Left lung (tissue), 10 donors: Measurements from ENCODE around the gene FBXL17. TPM values are rescaled to one million over a fixed set of nuclear protein-coding genes. Genes with fewer than 3 reads are reported as not detected.

Source experiments
- ATAC-seq: fragments of 200-7000 bp; cut with Tn5 transposase; one replicate; pipeline ENCODE4 v1.9.1; 2020; ENCODE audit warnings: moderate library complexity
- DNase-seq, 4 donors: peaks; one replicate each; pipeline ENCODE4 v3.0.0-alpha.2; 2013 to 2020
- H3K27ac ChIP-seq, 2 donors: fragments of 200-600 bp; sonication (generic) in 1 of 2; one replicate each; pipeline versions ENCODE4 v1.5.0 to v1.8.0; 2020 to 2021
- H3K27me3 ChIP-seq, 2 donors: fragments of 200-600 bp; sonication (generic) in 1 of 2; one replicate each; pipeline versions ENCODE4 v1.5.0 to v1.8.0; 2020 to 2021
- H3K36me3 ChIP-seq, 2 donors: fragments of 200-600 bp; sonication (generic) in 1 of 2; one replicate each; pipeline versions ENCODE4 v1.5.0 to v1.8.0; 2020 to 2021
- H3K4me1 ChIP-seq, 2 donors: fragments of 200-600 bp; one replicate each; pipeline ENCODE4 v1.8.0; 2021
- H3K4me3 ChIP-seq, 2 donors: fragments of 200-600 bp; sonication (generic) in 1 of 2; one replicate each; pipeline versions ENCODE4 v1.5.0 to v1.8.0; 2020 to 2021; ENCODE audit warnings: mild to moderate bottlenecking in 1 of 2
- H3K9me3 ChIP-seq, 2 donors: fragments of 200-600 bp; sonication (generic) in 1 of 2; one replicate each; pipeline versions ENCODE4 v1.5.0 to v1.8.0; 2020 to 2021
- intact Hi-C, 2 donors: fragments of 100-400 bp; cut with DNase I; formaldehyde crosslinking; loops; one replicate each; pipeline versions ENCODE4 v1.11.2 to v1.14.2; 2022
- polyA plus RNA-seq, 6 donors: library from polyadenylated mRNA; unstranded; fragments of 120-200 nt; gene quantifications; one replicate each; pipeline ENCODE4 v1.2.1, GENCODE V29; 2013; ENCODE audit not compliant: insufficient read length in 6 of 6
- total RNA-seq, 2 donors: library from RNA; stranded (reverse); fragmentation: NEBNext Ultra II Directional; extraction: Animal tissue kit (Norgen Biotek cat#: 25700); gene quantifications; one replicate each; pipeline ENCODE4 v1.2.1, GENCODE V29; 2021
- TF ChIP-seq, protein P1 (sequence below), 2 donors: fragments of 200-600 bp; sonication (generic) in 1 of 2; IDR thresholded peaks; one replicate each; pipeline versions ENCODE4 v1.5.0 to v1.8.0; 2021; ENCODE audit warnings: antibody characterized with exemption in 2 of 2
- donor health status: DM: no; HTN: yes; CAD: no.
- donor health status: DM: no; HTN: no; CAD: no.

FBXL17 gene
- total and polyA plus RNA-seq, 8 donors: 11.8 to 23.8 (median 19.8) TPM

DNA sequence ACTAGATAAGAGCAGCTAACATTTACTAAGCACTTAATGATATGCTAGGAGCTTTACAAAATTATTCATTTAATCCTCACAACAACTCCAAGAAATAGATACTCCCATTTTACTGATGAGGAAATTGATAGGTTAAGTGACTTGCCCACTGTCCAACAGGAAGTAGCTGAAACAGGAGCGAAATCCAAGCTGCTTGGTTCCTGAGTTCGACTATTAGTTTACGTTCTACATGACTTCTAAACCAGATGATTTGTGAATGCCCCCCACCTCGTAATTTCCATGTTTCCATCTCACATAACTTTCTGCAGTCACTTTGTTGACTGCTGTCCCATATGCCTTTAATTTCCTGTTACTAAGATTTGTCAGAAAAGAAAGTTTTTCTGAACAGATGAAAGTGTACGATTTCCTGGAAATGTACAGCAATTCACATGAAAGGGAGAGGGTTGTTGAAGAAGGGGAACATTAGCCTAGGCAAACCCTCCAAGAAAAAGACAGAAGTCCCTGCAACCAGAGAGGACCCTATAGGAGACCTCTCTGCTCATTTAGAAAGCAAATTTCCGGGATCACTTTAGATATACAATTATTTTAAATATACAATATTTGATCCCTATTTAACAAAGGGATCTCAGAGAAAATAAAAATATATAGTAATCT lies 432.1 kb downstream of the FBXL17 start:
- Histone ChIP-seq H3K9me3 (no peaks in the 10 kb centered on the region), H3K4me1 (no peaks in the 10 kb centered on the region), H3K36me3 (no peaks in the 10 kb centered on the region), H3K27me3 (no peaks in the 10 kb centered on the region), H3K27ac (no peak overlapping the region), H3K4me3 (no peak overlapping the region)
- intact Hi-C loops: no loop called here
- DNase-seq (no peak), ATAC-seq (no peak)
- TF ChIP-seq, protein P1, sequence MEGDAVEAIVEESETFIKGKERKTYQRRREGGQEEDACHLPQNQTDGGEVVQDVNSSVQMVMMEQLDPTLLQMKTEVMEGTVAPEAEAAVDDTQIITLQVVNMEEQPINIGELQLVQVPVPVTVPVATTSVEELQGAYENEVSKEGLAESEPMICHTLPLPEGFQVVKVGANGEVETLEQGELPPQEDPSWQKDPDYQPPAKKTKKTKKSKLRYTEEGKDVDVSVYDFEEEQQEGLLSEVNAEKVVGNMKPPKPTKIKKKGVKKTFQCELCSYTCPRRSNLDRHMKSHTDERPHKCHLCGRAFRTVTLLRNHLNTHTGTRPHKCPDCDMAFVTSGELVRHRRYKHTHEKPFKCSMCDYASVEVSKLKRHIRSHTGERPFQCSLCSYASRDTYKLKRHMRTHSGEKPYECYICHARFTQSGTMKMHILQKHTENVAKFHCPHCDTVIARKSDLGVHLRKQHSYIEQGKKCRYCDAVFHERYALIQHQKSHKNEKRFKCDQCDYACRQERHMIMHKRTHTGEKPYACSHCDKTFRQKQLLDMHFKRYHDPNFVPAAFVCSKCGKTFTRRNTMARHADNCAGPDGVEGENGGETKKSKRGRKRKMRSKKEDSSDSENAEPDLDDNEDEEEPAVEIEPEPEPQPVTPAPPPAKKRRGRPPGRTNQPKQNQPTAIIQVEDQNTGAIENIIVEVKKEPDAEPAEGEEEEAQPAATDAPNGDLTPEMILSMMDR (IDR thresholded peaks at IDR 0.05): no peak

- ATAC-seq (no peak), DNase-seq (no peak)
- Histone ChIP-seq H3K27ac (no peak overlapping the region), H3K9me3 (no peaks in the 10 kb centered on the region), H3K27me3 (no peaks in the 10 kb centered on the region), H3K4me1 (no peaks in the 10 kb centered on the region), H3K4me3 (no peak overlapping the region), H3K36me3 (no peaks in the 10 kb centered on the region)
- TF ChIP-seq, protein P1 (IDR thresholded peaks at IDR 0.05): no peak
- intact Hi-C loops: no loop called here
These were observed 433.5 kb downstream of the FBXL17 start for GRCh38 chr5:107948377-107948776.

DNA sequence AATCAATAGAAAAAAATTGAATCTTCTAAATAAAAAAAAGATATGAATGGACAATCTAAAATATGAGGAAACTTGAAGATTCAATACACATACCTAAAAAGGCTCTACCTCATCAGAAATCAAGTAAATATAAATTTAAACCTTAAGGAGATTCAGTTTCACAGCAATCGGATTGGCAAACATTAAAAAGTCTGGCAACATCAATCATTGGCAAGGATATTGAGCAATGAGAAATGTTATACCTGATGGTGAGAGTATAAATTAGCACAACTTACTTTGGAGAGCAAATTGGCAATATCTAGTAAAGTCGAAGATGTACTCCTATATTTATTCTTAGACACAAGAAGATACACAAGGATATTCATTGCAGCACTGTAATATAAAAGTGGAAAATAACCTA lies 436.8 kb downstream of the FBXL17 start:
- no peaks in the 10 kb centered on the region for H3K4me1 ChIP-seq
- H3K9me3 ChIP-seq: no peaks in the 10 kb centered on the region
- intact Hi-C loops: no loop called here
- no peaks in the 10 kb centered on the region for H3K27me3 ChIP-seq
- H3K4me3 ChIP-seq: no peak overlapping the region
- no peak overlapping the region for H3K27ac ChIP-seq
- DNase-seq: no peak
- no peak for ATAC-seq
- TF ChIP-seq, protein P1 (IDR thresholded peaks at IDR 0.05): no peak
- no peaks in the 10 kb centered on the region for H3K36me3 ChIP-seq

DNA sequence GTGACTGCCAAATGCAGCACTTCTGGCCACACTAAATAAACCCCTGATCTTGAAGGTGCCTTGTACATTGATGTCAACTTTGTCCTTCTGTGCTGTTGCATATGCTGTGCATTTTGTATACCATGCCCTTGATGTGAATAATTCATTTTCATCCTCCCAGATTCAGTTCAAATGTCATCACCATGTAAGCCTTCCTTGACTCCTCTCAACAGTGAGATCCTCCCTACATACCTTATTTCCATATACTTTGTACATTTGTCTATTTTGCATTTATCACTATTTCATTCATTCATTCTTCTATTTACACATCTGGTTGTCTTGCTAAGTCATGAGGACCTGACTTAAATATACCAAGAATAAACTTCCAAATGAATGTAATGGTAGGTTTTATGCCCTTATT lies 438.0 kb downstream of the FBXL17 start:
- Histone ChIP-seq H3K36me3 (no peaks in the 10 kb centered on the region), H3K27ac (no peak overlapping the region), H3K4me1 (no peaks in the 10 kb centered on the region), H3K27me3 (no peaks in the 10 kb centered on the region), H3K4me3 (no peak overlapping the region), H3K9me3 (no peaks in the 10 kb centered on the region)
- TF ChIP-seq, protein P1 (IDR thresholded peaks at IDR 0.05): no peak
- no peak for ATAC-seq
- no peak for DNase-seq
- intact Hi-C loops: no loop called here

DNA sequence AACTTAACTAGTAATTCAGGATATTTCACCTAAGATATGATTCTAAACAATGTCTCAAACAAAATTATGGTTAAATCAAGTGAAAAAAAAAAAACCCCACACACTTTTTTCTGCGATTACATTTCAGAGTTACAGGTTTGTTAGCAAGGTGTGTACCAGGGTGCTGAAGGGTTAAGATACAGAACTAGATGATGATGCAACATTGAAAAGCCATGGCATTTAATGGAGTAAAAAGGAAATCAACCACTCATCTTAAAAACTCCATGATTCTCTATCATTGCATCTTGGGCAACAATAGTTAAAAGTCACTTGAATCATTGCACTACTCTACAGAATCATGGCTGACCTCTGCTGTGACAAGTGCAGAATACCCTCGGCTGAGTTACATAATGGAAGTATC lies 440.9 kb downstream of the FBXL17 start:
- Histone ChIP-seq H3K4me3 (no peak overlapping the region), H3K27me3 (no peaks in the 10 kb centered on the region), H3K4me1 (no peaks in the 10 kb centered on the region), H3K27ac (no peak overlapping the region), H3K9me3 (no peaks in the 10 kb centered on the region), H3K36me3 (no peaks in the 10 kb centered on the region)
- no peak for ATAC-seq
- no peak for DNase-seq
- TF ChIP-seq, protein P1 (IDR thresholded peaks at IDR 0.05): no peak
- intact Hi-C loops: no loop called here
